ENCODE data around the gene CACNA1I. TPM values are rescaled to one million over a fixed set of nuclear protein-coding genes. Genes with fewer than 3 reads are reported as not detected.

The CACNA1I gene
- total RNA-seq, 1 experiment from 2014 or later: 0.90 TPM

- Histone ChIP-seq H3K4me1 (ENCODE audit: insufficient read depth, low read length, poor library complexity, severe bottlenecking) (no peaks in the 10 kb centered on the region), H3K4me3 (ENCODE audit: low read depth, low read length, poor library complexity, severe bottlenecking) (no peak overlapping the region), H3K9me3 (ENCODE audit: low read depth, low read length, poor library complexity, severe bottlenecking) (no peaks in the 10 kb centered on the region), H3K27me3 (replicated peaks; ENCODE audit: insufficient read depth, low read depth, low read length, poor library complexity) (no peaks in the 10 kb centered on the region), H3K27ac (ENCODE audit: low read depth, low read length, poor library complexity, severe bottlenecking) (no peak overlapping the region), H3K36me3 (ENCODE audit: insufficient read depth, low read length, poor library complexity, severe bottlenecking) (no peaks in the 10 kb centered on the region)
- intact Hi-C loops (cut with micrococcal nuclease; ENCODE audit: unreplicated experiment): no loop called here
- ChIA-PET POLR2A (ENCODE audit: low non-redundant PET) (no interaction called here), CTCF (no interaction called here)
- DNase-seq (ENCODE audit: low spot score): no peak
- BruUV-seq (replicated peaks): no TSS peak
- TF ChIP-seq CTCF (conservative IDR thresholded peaks at IDR 0.05; ENCODE audit: low read depth, low read length): no peak
- no peak for TF ChIP-seq EZH2 (IDR thresholded peaks at IDR 0.05; ENCODE audit: borderline replicate concordance, low read depth, low read length, poor library complexity, severe bottlenecking)
These were observed 50.6 kb downstream of the CACNA1I start for GRCh38 chr22:39620924-39621690.

GRCh38 chr22:39621826-39622225, 51.3 kb downstream of the CACNA1I start:
- POLR2A ChIA-PET (ENCODE audit: low non-redundant PET): no interaction called here
- no TSS peak for BruUV-seq (replicated peaks)
- Histone ChIP-seq H3K4me3 (ENCODE audit: low read depth, low read length, poor library complexity, severe bottlenecking) (no peak overlapping the region), H3K9me3 (ENCODE audit: low read depth, low read length, poor library complexity, severe bottlenecking) (no peaks in the 10 kb centered on the region), H3K27me3 (replicated peaks; ENCODE audit: insufficient read depth, low read depth, low read length, poor library complexity) (no peaks in the 10 kb centered on the region), H3K27ac (ENCODE audit: low read depth, low read length, poor library complexity, severe bottlenecking) (no peak overlapping the region), H3K36me3 (ENCODE audit: insufficient read depth, low read length, poor library complexity, severe bottlenecking) (no peaks in the 10 kb centered on the region), H3K4me1 (ENCODE audit: insufficient read depth, low read length, poor library complexity, severe bottlenecking) (no peaks in the 10 kb centered on the region)
- intact Hi-C loops (cut with micrococcal nuclease; ENCODE audit: unreplicated experiment): no loop called here
- CTCF ChIA-PET: no interaction called here
- no peak for TF ChIP-seq EZH2 (IDR thresholded peaks at IDR 0.05; ENCODE audit: borderline replicate concordance, low read depth, low read length, poor library complexity, severe bottlenecking)
- no peak for TF ChIP-seq CTCF (conservative IDR thresholded peaks at IDR 0.05; ENCODE audit: low read depth, low read length)
- DNase-seq (ENCODE audit: low spot score): no peak

- Histone ChIP-seq H3K9me3 (ENCODE audit: low read depth, low read length, poor library complexity, severe bottlenecking) (no peaks in the 10 kb centered on the region), H3K4me3 (ENCODE audit: low read depth, low read length, poor library complexity, severe bottlenecking) (no peak overlapping the region), H3K27ac (ENCODE audit: low read depth, low read length, poor library complexity, severe bottlenecking) (no peak overlapping the region), H3K27me3 (replicated peaks; ENCODE audit: insufficient read depth, low read depth, low read length, poor library complexity) (no peaks in the 10 kb centered on the region), H3K36me3 (ENCODE audit: insufficient read depth, low read length, poor library complexity, severe bottlenecking) (no peaks in the 10 kb centered on the region), H3K4me1 (ENCODE audit: insufficient read depth, low read length, poor library complexity, severe bottlenecking) (no peaks in the 10 kb centered on the region)
- ChIA-PET POLR2A (ENCODE audit: low non-redundant PET) (no interaction called here), CTCF (no interaction called here)
- DNase-seq (ENCODE audit: low spot score): peak; percentile 37
- no TSS peak for BruUV-seq (replicated peaks)
- intact Hi-C loops (cut with micrococcal nuclease; ENCODE audit: unreplicated experiment): no loop called here
- TF ChIP-seq CTCF (conservative IDR thresholded peaks at IDR 0.05; ENCODE audit: low read depth, low read length): peak; percentile 67
- no peak for TF ChIP-seq EZH2 (IDR thresholded peaks at IDR 0.05; ENCODE audit: borderline replicate concordance, low read depth, low read length, poor library complexity, severe bottlenecking)
These were observed 52.4 kb downstream of the CACNA1I start for GRCh38 chr22:39622881-39623367.
